Retinal pigment epithelial cell (primary cell): ENCODE measurements around the gene PRAMEF13.
"Not testable (repeated sequence)": the region's sequence is repeated elsewhere in the genome, so short reads cannot be mapped to it uniquely, and the experiment has no call there.

Experiments used
- DNase-seq: peaks from one replicate; pipeline ENCODE4 v3.0.0-alpha.2; 2010; ENCODE audit warnings: low read depth
- H3K4me3 ChIP-seq: 2 replicates; pipeline ENCODE4 v1.5.1; 2011; ENCODE audit warnings: mild to moderate bottlenecking, low read length, control low read depth, moderate library complexity
- TF ChIP-seq, protein P1 (sequence below): conservative IDR thresholded peaks from 2 replicates; pipeline ENCODE4 v1.5.1; 2011; ENCODE audit warnings: low read depth, low read length, control low read depth, inconsistent platforms

PRAMEF13 gene

DNA sequence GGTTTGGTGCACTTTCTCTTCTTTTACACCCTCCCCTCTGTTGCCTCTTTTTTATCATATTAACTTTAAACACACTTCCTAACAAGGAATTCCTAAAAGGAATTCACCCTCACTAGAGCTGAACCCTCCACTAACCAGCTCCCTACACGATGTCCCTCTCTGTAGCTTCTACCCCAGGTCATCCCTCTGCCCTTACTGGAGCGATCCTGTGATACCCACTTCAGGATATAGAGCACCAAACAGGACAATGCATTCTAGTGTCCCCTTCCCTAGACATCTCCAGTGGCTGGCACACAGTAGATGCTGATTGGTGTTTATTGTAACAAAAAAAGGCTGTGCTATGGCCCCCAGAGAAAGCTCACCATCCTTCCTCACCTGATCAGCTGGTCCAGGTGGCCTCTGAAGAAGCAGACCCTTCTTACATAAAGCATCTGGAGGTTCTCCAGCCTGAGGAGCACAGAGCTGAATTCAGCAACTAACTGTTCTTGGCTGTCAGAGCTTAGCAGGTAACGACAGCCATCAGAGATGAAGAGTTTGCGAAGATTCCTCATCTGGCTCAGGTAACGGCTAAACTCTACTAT lies 23.4 kb upstream of the PRAMEF13 start:
- DNase-seq = no peak
- TF ChIP-seq, protein P1, sequence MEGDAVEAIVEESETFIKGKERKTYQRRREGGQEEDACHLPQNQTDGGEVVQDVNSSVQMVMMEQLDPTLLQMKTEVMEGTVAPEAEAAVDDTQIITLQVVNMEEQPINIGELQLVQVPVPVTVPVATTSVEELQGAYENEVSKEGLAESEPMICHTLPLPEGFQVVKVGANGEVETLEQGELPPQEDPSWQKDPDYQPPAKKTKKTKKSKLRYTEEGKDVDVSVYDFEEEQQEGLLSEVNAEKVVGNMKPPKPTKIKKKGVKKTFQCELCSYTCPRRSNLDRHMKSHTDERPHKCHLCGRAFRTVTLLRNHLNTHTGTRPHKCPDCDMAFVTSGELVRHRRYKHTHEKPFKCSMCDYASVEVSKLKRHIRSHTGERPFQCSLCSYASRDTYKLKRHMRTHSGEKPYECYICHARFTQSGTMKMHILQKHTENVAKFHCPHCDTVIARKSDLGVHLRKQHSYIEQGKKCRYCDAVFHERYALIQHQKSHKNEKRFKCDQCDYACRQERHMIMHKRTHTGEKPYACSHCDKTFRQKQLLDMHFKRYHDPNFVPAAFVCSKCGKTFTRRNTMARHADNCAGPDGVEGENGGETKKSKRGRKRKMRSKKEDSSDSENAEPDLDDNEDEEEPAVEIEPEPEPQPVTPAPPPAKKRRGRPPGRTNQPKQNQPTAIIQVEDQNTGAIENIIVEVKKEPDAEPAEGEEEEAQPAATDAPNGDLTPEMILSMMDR = no peak
- no peak overlapping the region for H3K4me3 ChIP-seq

DNA sequence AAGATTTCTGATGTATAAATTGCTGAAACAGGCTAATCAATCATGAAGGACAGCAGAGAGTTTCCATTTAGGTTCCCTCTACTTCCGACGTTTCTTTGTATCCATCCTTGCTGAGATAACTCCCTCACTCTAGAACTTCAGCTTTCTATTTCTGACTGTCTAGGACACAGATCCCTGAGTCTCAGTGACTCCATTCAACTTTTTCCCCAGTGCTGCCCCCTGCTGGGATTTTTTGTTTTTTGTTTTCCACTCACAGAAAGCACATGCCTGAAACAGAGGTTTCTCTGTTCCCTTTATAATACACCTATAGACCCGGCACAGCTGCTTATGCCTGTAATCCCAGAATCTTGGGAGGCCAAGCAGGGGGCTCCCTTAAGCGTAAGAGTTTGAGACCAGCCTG lies 21.6 kb upstream of the PRAMEF13 start:
- DNase-seq = not testable (repeated sequence)

DNA sequence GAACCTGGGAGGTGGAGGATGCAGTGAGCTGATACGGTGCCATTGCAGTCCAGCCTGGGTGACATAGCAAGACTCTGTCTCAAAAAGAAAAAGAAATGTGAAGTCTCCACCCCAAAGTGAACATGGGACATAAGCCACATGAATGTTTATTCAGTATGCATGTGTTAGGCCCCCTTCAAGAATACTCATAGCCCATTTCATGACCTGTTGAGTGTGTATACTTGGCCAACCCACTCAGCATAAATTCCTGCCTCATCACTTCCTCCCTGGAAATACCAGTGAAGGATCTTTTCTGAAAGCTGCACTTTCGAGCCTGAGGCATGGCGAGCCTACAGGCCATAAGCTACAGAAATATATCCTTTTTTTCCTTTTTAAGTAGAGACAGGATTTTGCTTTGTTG lies 18.0 kb upstream of the PRAMEF13 start:
- DNase-seq, H3K4me3 ChIP-seq: not testable (repeated sequence)

More for the DNA sequence above, 21.6 kb upstream of the PRAMEF13 start:
- H3K4me3 ChIP-seq = not testable (repeated sequence)

DNA sequence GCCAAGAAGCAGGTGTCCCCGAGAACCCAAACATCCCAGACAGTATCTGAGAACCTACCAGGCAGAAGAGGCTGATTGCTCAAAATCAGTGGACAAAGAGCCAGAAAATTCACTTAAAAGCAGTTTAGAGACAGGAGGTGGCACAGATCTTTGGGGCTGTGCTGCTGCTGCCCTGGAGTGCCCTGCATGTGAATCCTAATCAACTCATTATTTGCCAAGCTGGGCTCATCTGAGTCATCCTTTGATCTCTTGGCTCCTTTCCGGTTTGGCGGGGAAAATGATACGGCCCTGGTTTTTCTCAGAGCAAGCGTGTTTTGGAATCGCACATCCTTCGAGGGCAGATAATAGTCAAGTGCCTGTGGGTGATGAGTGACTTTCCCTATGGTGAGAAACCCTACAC lies 15.4 kb upstream of the PRAMEF13 start:
- DNase-seq = not testable (repeated sequence)

DNA sequence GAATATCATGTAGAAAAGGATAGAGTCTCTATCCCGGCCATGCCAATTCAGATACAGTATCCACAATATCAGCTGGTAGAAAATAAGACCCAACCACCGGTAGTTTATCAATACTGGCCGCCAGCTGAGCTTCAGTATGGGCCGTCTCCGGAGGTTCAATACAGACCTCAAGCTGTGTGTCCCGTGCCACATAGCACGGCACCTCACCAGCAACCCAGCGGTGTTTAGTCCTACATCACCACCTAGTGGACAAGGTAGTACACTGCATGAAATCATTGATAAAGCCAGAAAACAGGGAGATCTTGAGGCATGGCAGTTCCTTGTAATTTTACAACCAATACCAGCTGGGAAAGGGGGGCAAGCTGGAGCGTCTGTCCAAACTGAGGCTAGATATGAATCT lies 7.5 kb upstream of the PRAMEF13 start:
- H3K4me3 ChIP-seq, DNase-seq: not testable (repeated sequence)

More for the DNA sequence above, 15.4 kb upstream of the PRAMEF13 start:
- H3K4me3 ChIP-seq = not testable (repeated sequence)

DNA sequence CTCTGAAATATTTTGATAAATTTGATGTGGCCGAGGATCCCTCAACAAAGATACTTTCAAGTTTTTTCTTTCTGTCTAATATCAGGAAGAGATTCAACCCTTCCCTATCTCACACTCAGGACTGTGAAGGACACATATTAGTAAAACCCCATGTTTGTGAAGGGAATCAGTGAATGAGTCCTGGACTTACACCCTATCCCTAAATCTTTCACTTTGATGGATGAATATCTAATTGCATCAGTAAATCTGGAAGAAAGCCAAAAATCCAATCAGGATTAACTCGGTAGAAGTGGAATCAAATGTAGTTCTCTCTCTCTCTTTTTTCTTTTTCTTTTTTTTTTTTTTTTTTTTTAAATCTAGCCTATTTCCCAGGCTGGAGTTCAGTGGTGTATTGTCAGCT lies 29.7 kb downstream of the PRAMEF13 start, which contains the start of gene PRAMEF9:
Gene PRAMEF9, plus strand, starts transcription at position 301 of the 400 bp plus-strand sequence. CDS start 3,433 bp downstream, outside the sequence.
- DNase-seq, H3K4me3 ChIP-seq: not testable (repeated sequence)

DNA sequence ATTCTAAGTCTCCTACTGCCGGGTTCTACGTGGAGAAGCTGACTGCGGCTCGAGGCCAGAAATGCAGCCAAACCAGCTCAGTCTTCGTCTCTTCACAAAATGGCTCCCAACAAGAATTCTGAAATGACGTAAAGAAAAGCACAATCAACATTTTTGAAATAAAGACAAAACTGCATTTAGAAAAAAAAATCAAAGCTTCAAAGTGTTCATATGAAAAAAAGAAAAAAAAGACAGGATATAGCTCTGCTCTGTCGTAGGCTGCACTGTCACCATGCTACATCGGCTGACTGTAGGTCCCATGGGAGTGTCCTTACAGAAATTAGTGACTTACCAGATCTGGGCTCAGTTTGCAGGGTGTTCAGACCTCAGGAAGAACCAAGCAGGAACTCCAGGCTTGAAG lies 35.7 kb downstream of the PRAMEF13 start, which contains the start of gene HNRNPCL4:
Gene HNRNPCL4, minus strand, starts transcription at position 101 of the 400 bp plus-strand sequence. CDS start 164 bp downstream, outside the sequence.
- not testable (repeated sequence) for H3K4me3 ChIP-seq, DNase-seq

DNA sequence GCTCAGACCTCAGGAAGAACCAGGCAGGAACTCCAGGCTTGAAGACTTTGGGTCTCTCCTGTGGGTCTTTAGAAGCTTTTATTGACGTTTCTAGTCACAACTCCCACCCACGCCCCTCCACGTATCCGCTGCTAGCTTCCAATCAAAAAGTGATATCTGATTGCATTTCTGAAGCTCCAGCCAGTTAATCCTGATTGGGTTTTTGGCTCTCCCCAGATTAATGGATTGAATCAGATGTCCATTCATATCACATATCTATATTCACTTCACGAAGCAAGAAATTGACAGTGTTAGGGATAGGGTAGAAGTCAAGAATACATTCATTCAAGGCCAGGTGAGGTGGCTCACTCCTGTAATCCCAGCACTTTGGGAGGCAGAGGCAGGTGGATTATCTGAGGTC lies 45.3 kb downstream of the PRAMEF13 start, which contains the start of gene PRAMEF26:
Gene PRAMEF26, minus strand, starts transcription at position 101 of the 400 bp plus-strand sequence. CDS start 2,914 bp downstream, outside the sequence.
- not testable (repeated sequence) for H3K4me3 ChIP-seq

More for the DNA sequence above, 45.3 kb downstream of the PRAMEF13 start, which contains the start of gene PRAMEF26:
- DNase-seq = not testable (repeated sequence)
